GM18520 (cell line): Measurements from ENCODE around the gene HPS6.

Experiments
- ATAC-seq: cut with Tn5 transposase; IDR thresholded peaks from one replicate; pipeline ENCODE4 v1.9.1; 2021; ENCODE audit not compliant: unreplicated experiment

The HPS6 gene

GRCh38 chr10:102068216-102068615 lies 3.1 kb downstream of the HPS6 start:
- no peak for ATAC-seq

GRCh38 chr10:102069071-102069470 lies 3.9 kb downstream of the HPS6 start:
- ATAC-seq: no peak

- ATAC-seq: no peak
Measured at GRCh38 chr10:102072673-102073527, 7.8 kb downstream of the HPS6 start.

- no peak for ATAC-seq
Measured at GRCh38 chr10:102083541-102083940, 18.4 kb downstream of the HPS6 start.

- ATAC-seq: no peak
Measured at GRCh38 chr10:102085336-102085735, 20.2 kb downstream of the HPS6 start.

- no peak for ATAC-seq
Measured at GRCh38 chr10:102086196-102086595, 21.0 kb downstream of the HPS6 start.

GRCh38 chr10:102090772-102091171 lies 25.6 kb downstream of the HPS6 start:
- ATAC-seq: no peak

- no peak for ATAC-seq
Measured at GRCh38 chr10:102096449-102096848, 31.3 kb downstream of the HPS6 start.

- ATAC-seq: no peak
Measured at GRCh38 chr10:102101152-102101551, 36.0 kb downstream of the HPS6 start.

GRCh38 chr10:102102421-102102820 lies 37.3 kb downstream of the HPS6 start:
- no peak for ATAC-seq

GRCh38 chr10:102106998-102107397 lies 41.8 kb downstream of the HPS6 start:
- ATAC-seq: no peak

GRCh38 chr10:102109166-102110116 lies 44.3 kb downstream of the HPS6 start:
- ATAC-seq: no peak

- no peak for ATAC-seq
Measured at GRCh38 chr10:102111276-102111675, 46.1 kb downstream of the HPS6 start.

- no peak for ATAC-seq
Measured at GRCh38 chr10:102112210-102112817, 47.2 kb downstream of the HPS6 start.

- no peak for ATAC-seq
Measured at GRCh38 chr10:102113261-102113955, 48.3 kb downstream of the HPS6 start.

GRCh38 chr10:102113956-102114857 lies 49.1 kb downstream of the HPS6 start:
- ATAC-seq: no peak

- ATAC-seq: peak; percentile 47
Measured at GRCh38 chr10:102114861-102115618, 49.9 kb downstream of the HPS6 start.

GRCh38 chr10:102115775-102116174 lies 50.6 kb downstream of the HPS6 start:
- ATAC-seq: no peak

- ATAC-seq: no peak
Measured at GRCh38 chr10:102116656-102117055, 51.5 kb downstream of the HPS6 start.
